Medulla oblongata (tissue), 1 donor: ENCODE results near the gene ARHGEF17.

ENCODE experiments used
- DNase-seq: peaks from one replicate; pipeline ENCODE4 v3.0.0-alpha.2; 2015; ENCODE audit errors: extremely low spot score

The ARHGEF17 gene

GRCh38 chr11:73350908-73351636 is 43.0 kb downstream of the ARHGEF17 start:
- DNase-seq: peak; percentile 77

DNA sequence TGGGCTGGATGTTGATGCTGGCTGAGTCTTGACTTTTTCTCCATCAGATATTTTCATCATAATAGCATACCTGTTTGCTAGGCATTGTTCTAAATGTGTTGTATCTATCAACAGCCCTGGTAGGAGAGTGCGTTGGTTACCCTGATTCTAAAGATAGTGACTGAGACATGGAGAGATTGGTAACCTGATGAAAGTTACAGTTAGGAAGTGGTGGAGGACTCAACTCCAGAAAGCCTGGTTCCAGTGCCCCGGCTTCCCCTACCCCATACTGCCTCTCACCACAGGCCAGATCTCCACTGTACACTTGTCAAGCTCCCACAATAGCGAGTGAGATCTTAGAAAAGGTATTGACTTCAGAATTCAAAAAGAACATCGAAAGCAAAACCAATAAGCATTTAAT is 45.3 kb downstream of the ARHGEF17 start:
- no peak for DNase-seq

DNA sequence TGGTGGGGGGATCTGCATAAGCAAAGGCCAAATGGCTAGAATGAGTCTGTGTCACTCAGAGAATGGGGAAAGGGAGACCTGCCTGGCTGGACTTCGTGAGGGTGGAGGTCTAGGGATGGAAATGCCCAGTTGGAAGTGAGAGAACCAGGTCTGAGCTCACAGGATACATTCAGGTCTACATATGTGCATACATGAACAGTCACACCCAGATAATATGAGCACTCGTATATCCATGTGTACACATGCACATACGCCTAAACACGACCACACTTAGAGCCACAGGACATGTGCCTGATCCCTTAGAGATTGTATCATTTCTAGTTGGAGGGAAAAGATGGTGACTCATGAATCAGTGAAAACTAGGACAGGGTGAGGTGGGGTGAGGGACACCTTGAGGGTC is 47.0 kb downstream of the ARHGEF17 start:
- DNase-seq: no peak

- no peak for DNase-seq
These were observed 49.1 kb downstream of the ARHGEF17 start for GRCh38 chr11:73356979-73357860.

DNA sequence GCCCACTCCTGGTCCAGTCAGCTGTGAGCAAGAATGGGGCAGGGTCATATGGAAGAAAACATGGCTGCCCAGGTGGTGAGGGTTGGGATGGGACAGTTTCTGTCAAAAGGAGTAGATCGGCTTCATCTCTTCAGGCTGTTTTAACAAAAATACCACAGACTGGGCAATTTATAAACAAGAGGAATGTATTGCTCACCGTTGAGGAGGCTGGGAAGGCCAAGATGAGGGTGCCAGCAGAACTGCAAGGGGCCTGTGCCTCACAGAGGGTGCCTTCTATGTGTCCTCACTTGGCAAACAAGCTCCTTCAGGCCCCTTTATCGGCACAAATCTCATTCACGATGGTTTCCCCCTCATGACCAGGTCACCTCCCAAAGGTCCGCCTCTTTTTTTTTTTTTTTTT is 50.0 kb downstream of the ARHGEF17 start:
- DNase-seq: no peak

DNA sequence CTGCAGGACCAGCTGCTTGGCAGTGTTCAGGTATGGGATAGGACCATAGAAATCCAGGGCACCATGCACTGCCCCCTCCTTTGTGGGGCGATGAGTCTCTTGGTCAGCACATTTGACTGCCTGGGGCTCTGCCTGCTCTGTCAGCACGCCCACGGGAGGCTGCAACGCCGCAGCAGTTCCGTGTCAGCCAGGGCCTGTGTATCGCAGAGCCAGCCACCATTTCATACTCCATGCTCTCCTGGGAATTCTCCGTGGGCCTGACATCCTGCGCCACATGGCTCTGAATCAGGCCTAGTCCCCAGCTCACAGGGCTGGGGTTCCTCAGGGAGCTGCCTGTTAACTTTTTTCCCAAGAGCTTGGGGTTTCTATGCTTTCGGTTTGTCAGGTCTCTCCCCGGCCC is 51.3 kb downstream of the ARHGEF17 start:
- DNase-seq: no peak

- DNase-seq: peak; percentile 74
These were observed 52.1 kb downstream of the ARHGEF17 start for GRCh38 chr11:73359930-73360742.

GRCh38 chr11:73360743-73361369 is 52.8 kb downstream of the ARHGEF17 start:
- DNase-seq: no peak

DNA sequence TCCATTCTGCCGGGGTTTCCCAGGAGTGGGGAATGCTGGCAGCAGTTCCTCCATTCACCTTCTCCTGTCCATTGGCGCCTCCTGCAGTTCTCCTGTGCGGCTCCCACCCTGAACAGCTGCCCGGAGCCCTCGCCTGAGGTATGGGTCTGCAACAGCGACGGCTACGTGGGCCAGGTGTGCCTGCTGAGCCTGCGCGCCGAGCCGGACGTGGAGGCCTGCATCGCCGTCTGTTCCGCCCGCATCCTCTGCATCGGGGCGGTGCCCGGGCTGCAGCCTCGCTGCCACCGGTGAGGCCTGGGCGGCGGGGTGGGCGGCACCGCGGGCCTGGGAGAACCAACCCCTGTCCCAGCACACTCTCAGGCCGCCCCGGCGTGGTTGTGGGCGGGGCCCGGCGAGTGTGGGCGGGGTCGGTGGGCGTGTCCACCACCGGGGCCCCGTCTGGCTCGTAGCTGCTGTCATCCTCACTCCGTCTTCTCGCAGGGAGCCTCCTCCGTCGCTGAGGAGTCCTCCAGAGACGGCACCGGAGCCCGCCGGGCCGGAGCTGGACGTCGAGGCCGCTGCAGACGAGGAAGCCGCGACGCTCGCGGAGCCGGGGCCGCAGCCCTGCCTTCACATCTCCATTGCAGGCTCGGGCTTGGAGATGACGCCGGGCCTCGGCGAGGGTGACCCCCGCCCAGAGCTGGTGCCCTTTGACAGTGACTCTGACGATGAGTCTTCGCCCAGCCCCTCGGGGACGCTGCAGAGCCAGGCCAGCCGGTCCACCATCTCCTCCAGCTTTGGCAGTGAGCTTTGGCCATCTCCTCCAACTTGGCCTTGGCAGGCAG is 54.1 kb downstream of the ARHGEF17 start:
- DNase-seq: no peak

DNA sequence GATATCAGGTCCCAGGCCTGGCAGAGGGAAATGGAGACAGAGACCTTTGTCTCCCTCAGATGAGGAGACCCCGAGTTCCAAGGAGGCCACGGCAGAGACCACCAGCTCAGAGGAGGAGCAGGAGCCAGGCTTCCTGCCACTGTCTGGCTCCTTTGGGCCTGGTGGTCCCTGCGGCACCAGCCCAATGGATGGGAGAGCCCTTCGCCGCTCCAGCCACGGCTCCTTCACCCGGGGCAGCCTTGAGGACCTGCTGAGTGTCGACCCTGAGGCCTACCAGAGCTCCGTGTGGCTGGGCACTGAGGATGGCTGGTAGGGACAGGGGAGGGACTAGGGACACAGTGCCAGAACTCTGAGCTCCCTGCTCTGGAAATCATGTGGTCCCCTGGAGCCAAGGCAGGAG is 55.1 kb downstream of the ARHGEF17 start:
- no peak for DNase-seq

DNA sequence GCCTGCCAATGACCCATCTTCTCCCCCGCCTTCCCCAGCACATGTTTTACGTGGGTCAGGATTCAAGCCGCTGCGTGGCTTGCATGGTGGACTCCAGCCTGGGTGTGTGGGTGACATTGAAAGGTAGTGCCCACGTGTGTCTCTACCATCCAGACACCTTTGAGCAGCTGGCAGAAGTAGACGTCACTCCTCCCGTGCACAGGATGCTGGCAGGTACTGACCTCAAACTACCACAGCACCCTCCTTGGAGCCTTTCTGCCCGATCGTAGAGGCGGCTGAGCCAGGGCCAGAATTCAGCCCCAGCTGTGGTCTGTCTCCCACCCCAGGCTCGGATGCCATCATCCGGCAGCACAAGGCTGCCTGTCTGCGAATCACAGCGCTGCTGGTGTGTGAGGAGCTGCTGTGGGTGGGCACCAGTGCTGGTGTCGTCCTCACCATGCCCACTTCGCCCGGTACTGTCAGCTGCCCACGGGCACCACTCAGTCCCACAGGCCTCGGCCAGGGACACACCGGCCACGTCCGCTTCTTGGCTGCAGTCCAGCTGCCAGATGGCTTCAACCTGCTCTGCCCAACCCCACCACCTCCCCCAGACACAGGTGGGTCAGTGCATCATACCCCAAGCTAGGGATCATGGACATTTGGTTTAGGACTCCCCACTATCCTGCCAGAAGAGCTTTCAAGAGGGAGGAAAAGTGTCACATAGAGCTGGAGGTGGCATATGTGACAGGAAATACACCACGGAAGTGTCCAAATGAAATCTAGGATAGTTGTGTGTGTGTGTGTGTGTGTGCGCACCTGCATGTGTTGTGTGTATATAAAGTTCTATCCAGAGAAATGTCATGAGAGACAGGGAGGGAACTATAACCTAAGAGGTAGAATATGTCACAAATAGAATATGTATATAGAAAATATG is 57.5 kb downstream of the ARHGEF17 start:
- DNase-seq: no peak

DNA sequence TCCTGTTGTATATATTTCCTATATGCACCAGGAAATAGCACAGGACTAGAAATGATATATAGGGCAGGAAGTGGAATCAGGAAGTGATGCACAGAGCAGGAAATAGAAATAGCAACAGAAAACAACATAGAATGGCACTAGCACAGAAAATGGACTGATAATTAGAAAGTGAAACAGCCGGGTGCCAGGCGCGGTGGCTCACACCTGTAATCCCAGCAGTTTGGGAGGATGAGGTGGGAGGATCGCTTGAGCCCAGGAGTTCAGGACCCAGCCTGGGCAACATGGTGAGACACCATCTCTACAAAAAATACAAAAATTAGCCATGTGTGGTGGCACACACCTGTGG is 58.2 kb downstream of the ARHGEF17 start:
- DNase-seq: no peak

GRCh38 chr11:73366953-73367352 is 58.9 kb downstream of the ARHGEF17 start:
- no peak for DNase-seq

DNA sequence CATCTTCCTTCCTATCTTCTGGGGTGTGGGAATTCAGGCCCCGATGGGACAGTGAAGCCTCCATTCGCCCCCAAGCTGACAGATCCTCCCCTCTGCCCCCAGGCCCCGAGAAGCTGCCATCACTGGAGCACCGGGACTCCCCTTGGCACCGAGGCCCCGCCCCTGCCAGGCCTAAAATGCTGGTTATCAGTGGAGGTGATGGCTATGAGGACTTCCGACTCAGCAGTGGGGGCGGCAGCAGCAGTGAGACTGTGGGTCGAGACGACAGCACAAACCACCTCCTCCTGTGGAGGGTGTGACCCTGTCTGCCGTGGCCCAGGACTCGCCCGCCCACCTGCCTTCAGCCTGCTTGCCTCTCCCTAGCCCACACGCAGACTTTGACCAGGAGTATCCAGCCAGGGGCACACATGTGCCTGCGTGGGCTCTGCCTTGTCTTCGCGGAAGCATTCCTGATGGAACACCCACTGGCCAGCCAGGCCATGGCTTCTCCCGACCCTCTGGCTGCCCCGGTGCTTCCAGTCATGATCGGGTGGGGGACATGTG is 59.5 kb downstream of the ARHGEF17 start:
- DNase-seq: no peak

DNA sequence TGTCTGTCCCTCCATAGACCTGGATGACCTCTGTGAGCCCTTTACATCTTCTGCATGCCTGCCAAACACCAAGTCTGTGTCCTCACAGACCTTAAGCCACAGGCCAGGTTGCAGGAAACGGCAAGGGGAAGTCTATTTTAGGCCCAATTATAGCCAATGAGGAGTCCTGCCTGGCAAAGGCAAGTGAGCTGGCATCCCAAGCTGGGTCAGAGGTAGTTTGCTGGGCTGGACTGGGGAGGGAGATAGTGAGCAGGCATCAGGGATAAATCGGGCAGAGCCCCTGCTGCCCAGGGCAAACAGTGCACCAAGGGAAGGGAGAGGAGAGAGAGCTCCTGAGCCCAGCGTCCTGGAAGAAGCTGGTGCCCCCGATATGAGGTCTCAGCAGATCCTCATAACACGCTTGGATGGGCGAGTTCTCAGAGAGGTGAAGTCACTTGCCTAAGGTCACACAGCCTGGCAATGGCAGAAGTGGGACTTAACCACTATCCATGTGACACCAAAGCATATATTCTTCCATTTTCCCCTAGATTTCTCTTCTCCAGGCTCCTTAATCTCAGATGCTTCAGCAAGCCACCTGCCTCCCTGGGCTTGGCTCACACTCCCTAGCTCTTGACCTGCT is 64.4 kb downstream of the ARHGEF17 start:
- DNase-seq: no peak

DNA sequence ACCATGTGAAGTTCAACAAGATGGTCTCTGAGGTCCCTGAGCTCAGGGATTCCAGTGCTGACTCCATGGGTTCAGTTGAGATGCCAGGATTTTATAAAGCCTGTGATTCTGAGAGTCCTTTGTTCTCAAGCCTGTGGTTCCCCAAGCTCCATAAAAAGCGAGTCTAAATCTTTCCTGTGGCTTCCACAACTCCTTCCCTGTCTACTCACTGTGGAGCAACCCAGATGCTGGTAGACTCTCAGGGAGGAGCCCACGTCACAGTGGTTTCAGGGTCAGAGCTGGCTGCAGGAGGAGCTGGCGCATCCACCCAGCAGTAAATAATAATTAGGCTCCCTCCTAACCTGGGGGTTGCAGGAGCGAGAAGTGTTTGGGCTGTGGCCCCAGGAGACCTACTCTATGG is 66.1 kb downstream of the ARHGEF17 start:
- DNase-seq: peak; percentile 43

GRCh38 chr11:73375830-73376159 is 67.7 kb downstream of the ARHGEF17 start:
- no peak for DNase-seq

- peak; percentile 94 for DNase-seq
These were observed 68.2 kb downstream of the ARHGEF17 start, which contains the start of gene RELT for GRCh38 chr11:73376160-73376802. RELT (plus strand) TSS chr11:73376399; CDS start chr11:73389137, 12,738 bp downstream.
